Endothelial cell of umbilical vein (primary cell): ENCODE results near the gene SPSB3. TPM values are rescaled to one million over a fixed set of nuclear protein-coding genes. Genes with fewer than 3 reads are reported as not detected.
A peak's percentile ranks its signal among the peaks of the same experiment; 100 is the strongest.

Experiments used
- BruUV-seq: library from RNA; stranded (reverse); fragments of 400-500 nt; replicated peaks from 2 replicates; lab custom pipeline; 2021; lab: Mats Ljungman, UMichigan
- CTCF ChIA-PET: fragments of 300-600, 350-600 bp; sonication (Branson Sonifier 250); formaldehyde crosslinking; loops from one replicate; lab custom pipeline; 2021; ENCODE audit warnings: antibody characterized with exemption, inconsistent platforms; lab: Charles Lee
- POLR2A ChIA-PET: fragments of 300-600, 350-600 bp; sonication (Branson Sonifier 250); formaldehyde crosslinking; loops from one replicate; lab custom pipeline; 2021; ENCODE audit warnings: antibody characterized with exemption, inconsistent platforms; lab: Charles Lee
- DNase-seq: peaks from one replicate; pipeline ENCODE4 v3.0.0-alpha.2; 2011; ENCODE audit warnings: low read depth, low spot score
- FAIRE-seq: peaks from 2 replicates; lab custom pipeline; 2011; peaks lifted over from hg19 to GRCh38; lab: Jason Lieb, UNC
- H2AFZ ChIP-seq: 2 replicates; pipeline ENCODE4 v1.6.0; 2012; ENCODE audit warnings: low read depth, low read length, control low read depth, inconsistent platforms
- H3K27ac ChIP-seq: 2 replicates; pipeline ENCODE4 v1.5.1; 2011; ENCODE audit warnings: low read depth, mild to moderate bottlenecking, control low read depth, low read length, moderate library complexity; ENCODE audit not compliant: insufficient read depth
- H3K27me3 ChIP-seq, 2 experiments: 2 replicates each; pipeline versions ENCODE4 v1.6.0 to v1.6.1; 2011; ENCODE audit warnings: low read length in 2 of 2, mixed read lengths in 1 of 2; ENCODE audit not compliant: control insufficient read depth in 2 of 2, insufficient read depth in 2 of 2
- H3K36me3 ChIP-seq, 2 experiments: 2 replicates in 1 of 2; 3 replicates in 1 of 2; pipeline ENCODE4 v1.5.1; 2011; ENCODE audit warnings: low read length in 2 of 2, mild to moderate bottlenecking in 1 of 2, moderate library complexity in 1 of 2; ENCODE audit not compliant: control insufficient read depth in 2 of 2, insufficient read depth in 2 of 2; ENCODE audit errors: extremely low read depth in 1 of 2
- H3K4me1 ChIP-seq: 3 replicates; pipeline ENCODE4 v1.5.1; 2011; ENCODE audit warnings: mild to moderate bottlenecking, low read length; ENCODE audit not compliant: control insufficient read depth, insufficient read depth; ENCODE audit errors: extremely low read depth
- H3K4me2 ChIP-seq: 2 replicates; pipeline ENCODE4 v1.6.1; 2011; ENCODE audit warnings: low read length, control low read depth, mixed read lengths; ENCODE audit not compliant: insufficient read depth
- H3K4me3 ChIP-seq, 3 experiments: fragments of 200-600 bp in 1 of 3; sonication (generic), shearing (Covaris generic) in 1 of 3; replicated peaks in 1 of 3; 2 replicates each; pipeline ENCODE4 v1.5.1; 2011 to 2016; ENCODE audit warnings: control low read depth in 3 of 3, low read length in 3 of 3, mild to moderate bottlenecking in 2 of 3, inconsistent platforms in 1 of 3, low read depth in 1 of 3, moderate library complexity in 1 of 3; ENCODE audit not compliant: insufficient read depth in 1 of 3
- H3K79me2 ChIP-seq: 2 replicates; pipeline ENCODE4 v1.6.0; 2012; ENCODE audit warnings: low read length, inconsistent platforms; ENCODE audit not compliant: control insufficient read depth, insufficient read depth
- H3K9ac ChIP-seq: replicated peaks from 2 replicates; pipeline ENCODE3; 2011; ENCODE audit warnings: low read length, control low read depth; ENCODE audit not compliant: insufficient read depth; ENCODE audit errors: extremely low read depth
- H3K9me1 ChIP-seq: replicated peaks from 3 replicates; pipeline ENCODE4 v1.6.0; 2011; ENCODE audit warnings: mild to moderate bottlenecking, low read length; ENCODE audit not compliant: control insufficient read depth, insufficient read depth; ENCODE audit errors: extremely low read depth
- H3K9me3 ChIP-seq: replicated peaks from 2 replicates; pipeline ENCODE4 v1.5.1; 2012; ENCODE audit warnings: low read length, inconsistent platforms; ENCODE audit not compliant: control insufficient read depth, insufficient read depth
- H4K20me1 ChIP-seq: replicated peaks from 2 replicates; pipeline ENCODE3; 2011; ENCODE audit warnings: mild to moderate bottlenecking, low read length; ENCODE audit not compliant: control insufficient read depth, insufficient read depth; ENCODE audit errors: extremely low read depth
- CTCF ChIP-seq, 2 donors: IDR thresholded peaks; 1 replicate in 1 of 2; 2 replicates in 1 of 2; pipeline ENCODE4 v1.5.1; 2011; ENCODE audit warnings: low read length in 2 of 2, mild to moderate bottlenecking in 2 of 2, moderate library complexity in 2 of 2, control low read depth in 1 of 2, inconsistent platforms in 1 of 2, low read depth in 1 of 2; ENCODE audit not compliant: insufficient read depth in 1 of 2; ENCODE audit errors: extremely low read depth in 1 of 2
- EZH2 ChIP-seq: IDR thresholded peaks from 2 replicates; pipeline ENCODE4 v1.6.1; 2012; ENCODE audit warnings: borderline replicate concordance, low read depth, mild to moderate bottlenecking, moderate library complexity, low read length, inconsistent platforms; ENCODE audit not compliant: severe bottlenecking
- FOS ChIP-seq: IDR thresholded peaks from 2 replicates; pipeline ENCODE4 v1.6.1; 2011; ENCODE audit warnings: mild to moderate bottlenecking, low read length, moderate library complexity, borderline replicate concordance; ENCODE audit not compliant: insufficient read depth
- GATA2 ChIP-seq: IDR thresholded peaks from 2 replicates; pipeline ENCODE4 v1.7.0; 2011; ENCODE audit warnings: low read depth, mild to moderate bottlenecking, moderate library complexity, mixed read lengths, low read length; ENCODE audit not compliant: insufficient read length, insufficient read depth
- JUN ChIP-seq: IDR thresholded peaks from 2 replicates; pipeline ENCODE4 v1.6.1; 2011; ENCODE audit warnings: borderline replicate concordance, low read depth; ENCODE audit not compliant: insufficient read length, insufficient read depth
- MAX ChIP-seq: IDR thresholded peaks from 2 replicates; pipeline ENCODE4 v1.6.1; 2011; ENCODE audit not compliant: insufficient read depth, insufficient read length
- MYC ChIP-seq: IDR thresholded peaks from one replicate; pipeline ENCODE4 v1.6.1; 2011; ENCODE audit warnings: mild to moderate bottlenecking, low read depth, low read length
- POLR2A ChIP-seq: IDR thresholded peaks from 2 replicates; pipeline ENCODE4 v1.6.1; 2012; ENCODE audit warnings: low read depth, mild to moderate bottlenecking, control low read depth, low read length
- POLR2AphosphoS5 ChIP-seq: IDR thresholded peaks from 2 replicates; pipeline ENCODE4 v1.6.1; 2012; ENCODE audit warnings: low read depth, mild to moderate bottlenecking, control low read depth, low read length, moderate library complexity; ENCODE audit not compliant: insufficient read depth
- dilution Hi-C: fragments of 300-500 bp; cut with MboI; formaldehyde crosslinking; loops from one replicate; pipeline ENCODE4 v1.15.0; 2019; ENCODE audit warnings: low sequenced_read_pairs; ENCODE audit not compliant: extremely low pct_ligation_motif_present
- intact Hi-C: fragments of 100-400 bp; cut with micrococcal nuclease; formaldehyde crosslinking; loops from one replicate; pipeline ENCODE4 v1.10.0; 2022
- polyA plus RNA-seq, 4 experiments: library from polyadenylated mRNA; depleted of rRNA in 3 of 4; stranded (reverse) in 3 of 4; unstranded in 1 of 4; fragments of >200 nt; gene quantifications; 2 replicates each; pipeline versions ENCODE4 v1.2.1 to v1.2.3, GENCODE V29; 2011 to 2012; ENCODE audit warnings: missing spikeins in 1 of 4
- total RNA-seq: library from RNA; stranded (reverse); gene quantifications from 2 replicates; pipeline ENCODE4 v1.2.3, GENCODE V29; 2021

SPSB3 gene
- total and polyA plus RNA-seq, 2 donors (not counting 3 experiments of a cell fraction or from before 2014, with no cell fraction given): 39.0 to 86.2 TPM

GRCh38 chr16:1771864-1772361 is 10.5 kb downstream of the SPSB3 start:
- Histone ChIP-seq H2AFZ (no peak overlapping the region), H3K9ac (peak overlapping the region; percentile 27), H3K4me2 (peak overlapping the region; percentile 72), H3K4me1 (peaks cover 19% of the 10 kb centered on the region), H3K36me3 (peaks cover 0 to 32% of the 10 kb centered on the region in 2 experiments), H3K27me3 (no peaks in the 10 kb centered on the region), H3K4me3 (peak overlapping the region; percentile 54 to 83 (median 76)), H3K9me1 (no peaks in the 10 kb centered on the region), H4K20me1 (no peaks in the 10 kb centered on the region), H3K27ac (no peak overlapping the region), H3K9me3 (no peaks in the 10 kb centered on the region), H3K79me2 (peaks cover 17% of the 10 kb centered on the region)
- CTCF ChIA-PET: no interaction called here
- DNase-seq (peak; percentile 25), FAIRE-seq (no peak)
- dilution Hi-C loops: no loop called here
- no peak for TF ChIP-seq POLR2AphosphoS5
- TF ChIP-seq FOS: no peak
- no peak for TF ChIP-seq MYC
- no peak for TF ChIP-seq CTCF (IDR thresholded peaks at IDR 0.05; ENCODE audit: extremely low read depth in 1 of 2, insufficient read depth in 1 of 2, low read depth in 1 of 2, low read length in 2 of 2)
- TF ChIP-seq POLR2A: no peak
- no peak for TF ChIP-seq MAX
- TF ChIP-seq GATA2: no peak
- TF ChIP-seq JUN: no peak
- no peak for TF ChIP-seq EZH2
- intact Hi-C loops: no loop called here
- TSS peak; percentile 71 for BruUV-seq
- POLR2A ChIA-PET: interaction anchor here (0.6 kb wide), 1 partner anchor 343 kb away, joined by 4 read pairs; no protein-coding TSS in a partner anchor
